GM21528 (cell line): Measurements from ENCODE around the gene IRGQ.

Experiments used
- ATAC-seq: cut with Tn5 transposase; IDR thresholded peaks from one replicate; pipeline ENCODE4 v1.9.1; 2021; ENCODE audit warnings: mild to moderate bottlenecking, moderate library complexity; ENCODE audit not compliant: unreplicated experiment, low FRiP score

Gene IRGQ

DNA sequence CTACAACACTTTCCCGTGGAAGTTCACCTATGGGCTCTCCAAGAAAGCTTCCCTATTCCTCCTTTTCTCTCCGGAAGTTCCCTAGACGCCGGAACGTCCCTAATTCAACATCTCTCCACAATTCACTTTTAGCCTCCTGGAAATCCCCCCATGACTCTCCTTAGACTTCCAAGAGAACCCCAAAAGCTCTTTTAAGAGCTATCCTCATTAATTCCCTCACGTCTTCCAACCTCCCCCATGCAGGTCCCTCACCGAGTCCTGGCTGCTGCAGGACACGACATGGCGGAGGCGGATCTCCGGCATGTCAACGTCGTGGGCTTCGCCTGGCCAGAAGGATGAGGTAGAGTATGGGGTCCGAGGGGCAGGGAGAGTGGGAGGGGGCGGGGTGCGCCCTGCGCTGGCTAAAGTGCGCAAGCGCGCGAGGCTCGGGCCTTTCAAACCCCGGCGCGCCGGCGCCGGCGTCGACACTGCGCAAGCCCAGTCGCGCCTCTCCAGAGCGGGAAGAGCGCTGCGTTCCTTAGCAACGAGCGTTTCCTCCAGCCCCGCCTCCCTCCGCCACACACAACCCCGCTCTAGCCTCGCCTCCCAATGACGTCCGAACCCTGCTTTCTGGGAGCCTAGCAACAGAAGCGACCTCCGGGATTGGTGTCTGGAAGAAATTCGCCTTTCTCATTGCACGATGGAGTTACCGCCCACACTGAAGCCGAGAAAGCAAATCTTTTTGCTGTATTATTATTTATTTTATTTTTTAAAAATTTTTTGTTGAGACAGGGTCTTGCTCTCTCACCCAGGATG lies 20.6 kb downstream of the IRGQ start, which contains the start of the genes PINLYP and XRCC1:
Gene PINLYP, plus strand, starts transcription at position 646 of the 795 bp plus-strand sequence. CDS start 1,391 bp downstream, outside the sequence.
Gene XRCC1, minus strand, starts transcription at position 372 of the 795 bp plus-strand sequence. Its CDS starts 69 bp downstream, at position 303.
- ATAC-seq = peak; percentile 92

GRCh38 chr19:43574424-43575155 lies 21.3 kb downstream of the IRGQ start:
- peak; percentile 8 for ATAC-seq

GRCh38 chr19:43572171-43572588 lies 23.8 kb downstream of the IRGQ start:
- no peak for ATAC-seq

- ATAC-seq = no peak
Observed at GRCh38 chr19:43570174-43570791, 25.7 kb downstream of the IRGQ start.

- ATAC-seq = no peak
Observed at GRCh38 chr19:43569657-43570056, 26.3 kb downstream of the IRGQ start.

GRCh38 chr19:43564800-43565199 lies 31.1 kb downstream of the IRGQ start:
- ATAC-seq = no peak

DNA sequence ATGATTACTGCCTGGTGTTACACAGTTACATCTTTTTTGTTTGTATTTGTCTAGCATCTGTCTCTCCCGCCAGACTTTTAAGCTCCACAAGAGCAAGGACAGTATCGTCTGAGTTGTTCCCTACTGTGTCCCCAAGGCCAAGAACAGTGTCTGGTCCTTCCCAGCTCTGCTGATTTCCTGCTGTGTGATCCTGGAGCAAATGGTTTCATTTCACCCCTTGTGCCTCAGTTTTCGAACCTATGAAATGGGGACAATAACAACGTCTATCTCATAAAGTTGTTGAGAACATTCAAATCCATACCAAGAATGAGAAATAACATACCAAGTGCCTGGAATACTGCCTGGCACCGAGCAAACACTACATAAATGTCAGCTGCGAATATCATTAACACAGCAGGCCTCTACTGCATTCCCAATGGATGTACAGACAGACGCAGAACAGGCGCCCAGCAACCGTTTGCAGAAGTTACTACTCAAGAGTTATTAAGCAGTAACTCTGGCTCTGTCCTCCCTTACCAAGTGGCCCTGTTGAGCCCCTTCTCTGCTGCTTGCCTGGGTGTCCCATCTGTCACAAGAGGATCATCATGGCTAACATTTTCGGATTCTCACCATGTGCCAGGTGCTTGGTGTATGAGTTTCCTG lies 32.0 kb downstream of the IRGQ start:
- ATAC-seq = no peak

- ATAC-seq = peak; percentile 70
Observed at GRCh38 chr19:43562698-43563241, 33.2 kb downstream of the IRGQ start.

- ATAC-seq = no peak
Observed at GRCh38 chr19:43562226-43562697, 33.7 kb downstream of the IRGQ start.

- no peak for ATAC-seq
Observed at GRCh38 chr19:43561139-43561970, 34.6 kb downstream of the IRGQ start.

DNA sequence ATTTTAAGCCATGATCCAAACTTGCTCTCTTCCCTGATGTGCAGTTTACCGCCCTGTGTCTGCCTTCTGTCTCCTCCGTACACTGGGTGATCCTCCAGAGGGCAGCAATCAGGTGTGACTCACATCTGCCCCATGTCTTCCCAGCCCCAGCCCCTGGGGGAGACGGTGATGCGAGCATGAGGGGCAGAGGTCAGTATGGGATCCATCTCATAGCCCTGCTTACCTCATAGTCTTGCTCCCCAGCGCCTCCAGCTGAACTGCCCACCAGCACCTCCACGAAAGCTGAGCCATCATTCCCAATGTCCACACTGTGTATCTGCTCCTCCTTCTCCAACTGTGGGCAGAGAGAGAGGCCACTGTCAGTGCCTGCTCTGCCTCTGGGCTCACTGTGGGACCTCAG lies 35.2 kb downstream of the IRGQ start:
- ATAC-seq = no peak

GRCh38 chr19:43555185-43555770 lies 40.7 kb downstream of the IRGQ start:
- ATAC-seq = no peak

- ATAC-seq = no peak
Observed at GRCh38 chr19:43554317-43554895, 41.5 kb downstream of the IRGQ start.

GRCh38 chr19:43553656-43554055 lies 42.3 kb downstream of the IRGQ start:
- no peak for ATAC-seq

- no peak for ATAC-seq
Observed at GRCh38 chr19:43552616-43553015, 43.3 kb downstream of the IRGQ start.

GRCh38 chr19:43552198-43552450 lies 43.8 kb downstream of the IRGQ start:
- ATAC-seq = no peak

DNA sequence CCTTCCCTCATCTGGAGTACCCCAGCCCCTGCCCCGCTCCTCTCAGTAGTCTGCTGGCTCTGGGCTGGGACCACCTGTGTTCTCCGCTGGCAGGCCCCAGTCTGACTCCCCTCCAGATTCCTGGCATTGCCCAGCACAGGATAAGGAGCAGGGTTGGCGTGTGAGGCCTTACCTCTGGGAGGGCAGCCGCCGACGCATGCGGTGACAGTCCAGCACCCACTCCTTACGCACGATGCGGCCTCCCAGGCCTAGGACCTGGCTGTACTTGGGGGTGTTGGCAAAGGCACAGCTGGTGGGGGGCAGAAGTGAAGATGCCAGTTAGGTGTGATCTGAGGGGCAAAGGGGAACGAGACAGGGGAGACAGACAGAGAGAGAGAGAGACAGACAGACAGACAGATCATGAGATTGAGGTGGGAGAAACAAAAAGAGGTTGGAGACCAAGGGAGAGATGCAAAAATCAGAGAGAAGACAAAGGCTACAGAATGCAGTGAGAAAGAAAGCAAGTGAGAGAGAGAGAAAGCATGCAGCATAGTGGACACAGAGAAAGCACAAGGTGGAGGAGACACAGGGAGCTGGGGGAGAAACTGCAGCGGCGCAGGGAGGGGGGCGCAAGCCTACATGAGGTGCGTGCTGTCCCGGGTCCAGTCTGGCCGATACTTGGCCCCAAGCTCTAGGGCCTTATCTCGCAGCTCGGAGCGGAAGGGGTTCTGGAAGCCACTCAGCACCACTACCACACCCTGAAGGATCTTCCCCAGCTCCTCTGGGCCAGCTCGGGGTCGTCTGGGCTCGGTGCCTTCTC lies 44.3 kb downstream of the IRGQ start:
- ATAC-seq = no peak

DNA sequence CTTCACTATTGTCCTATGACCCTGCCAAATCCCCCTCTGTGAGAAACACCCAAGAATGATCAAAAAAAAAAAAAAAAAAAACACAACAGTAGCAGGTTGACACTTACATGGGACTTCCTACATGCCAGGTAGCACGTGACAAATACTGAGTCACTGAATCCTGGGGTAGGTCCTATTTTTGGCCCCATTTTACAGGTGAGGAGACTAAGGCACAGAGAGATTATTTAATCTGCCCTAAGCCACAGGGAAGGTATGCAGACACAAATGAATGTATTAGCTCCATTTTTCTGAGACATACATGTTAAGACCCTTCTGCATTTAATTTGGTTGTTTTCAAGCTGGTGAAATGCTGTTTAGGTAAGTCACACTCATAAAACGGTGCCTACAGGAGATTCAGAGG lies 47.2 kb downstream of the IRGQ start:
- ATAC-seq = no peak
